ENCODE results near the gene GAGE12J.
A peak's percentile ranks its signal among the peaks of the same experiment; 100 is the strongest.
"Not testable (repeated sequence)": the region's sequence is repeated elsewhere in the genome, so short reads cannot be mapped to it uniquely, and the experiment has no call there.

GAGE12J gene, protein sequence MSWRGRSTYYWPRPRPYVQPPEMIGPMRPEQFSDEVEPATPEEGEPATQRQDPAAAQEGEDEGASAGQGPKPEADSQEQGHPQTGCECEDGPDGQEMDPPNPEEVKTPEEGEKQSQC

DNA sequence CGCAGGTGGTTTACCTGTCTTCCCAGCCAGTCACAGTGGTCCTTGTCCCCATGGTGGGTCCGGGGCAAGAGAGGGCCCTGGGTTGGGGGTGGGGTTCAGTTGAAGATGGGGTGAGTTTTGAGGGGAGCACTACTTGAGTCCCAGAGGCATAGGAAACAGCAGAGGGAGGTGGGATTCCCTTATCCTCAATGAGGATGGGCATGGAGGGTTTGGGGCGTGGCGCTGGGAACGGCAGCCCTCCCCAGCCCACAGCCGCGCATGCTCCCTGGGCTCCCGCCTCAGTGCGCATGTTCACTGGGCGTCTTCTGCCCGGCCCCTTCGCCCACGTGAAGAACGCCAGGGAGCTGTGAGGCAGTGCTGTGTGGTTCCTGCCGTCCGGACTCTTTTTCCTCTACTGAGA is at the start of gene GAGE12J:
TSS of gene GAGE12J (plus strand) at position 301 of the 400 bp plus-strand sequence. CDS start 1,157 bp downstream, outside the sequence.
- not testable (repeated sequence) for DNase-seq

DNA sequence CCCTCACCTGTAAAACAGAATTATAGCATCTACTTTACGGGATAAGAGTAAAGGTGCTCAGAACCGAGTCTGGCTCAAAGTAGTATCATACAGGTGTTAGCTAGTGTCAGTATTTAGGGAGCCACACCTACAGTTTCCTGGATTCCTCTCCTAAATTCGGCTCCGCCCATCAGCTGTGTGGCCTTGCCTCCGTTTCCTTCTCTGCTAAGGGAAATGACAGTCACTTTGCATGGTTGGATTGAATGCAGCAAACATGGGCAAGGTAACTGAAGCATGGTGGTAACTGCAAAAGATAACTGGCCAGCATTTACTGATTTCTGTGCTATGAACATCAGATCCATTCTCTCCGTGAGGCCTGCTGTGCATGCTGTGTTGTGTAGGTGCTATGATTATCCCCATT is 49.4 kb upstream of the GAGE12J start:
- DNase-seq = no peak

DNA sequence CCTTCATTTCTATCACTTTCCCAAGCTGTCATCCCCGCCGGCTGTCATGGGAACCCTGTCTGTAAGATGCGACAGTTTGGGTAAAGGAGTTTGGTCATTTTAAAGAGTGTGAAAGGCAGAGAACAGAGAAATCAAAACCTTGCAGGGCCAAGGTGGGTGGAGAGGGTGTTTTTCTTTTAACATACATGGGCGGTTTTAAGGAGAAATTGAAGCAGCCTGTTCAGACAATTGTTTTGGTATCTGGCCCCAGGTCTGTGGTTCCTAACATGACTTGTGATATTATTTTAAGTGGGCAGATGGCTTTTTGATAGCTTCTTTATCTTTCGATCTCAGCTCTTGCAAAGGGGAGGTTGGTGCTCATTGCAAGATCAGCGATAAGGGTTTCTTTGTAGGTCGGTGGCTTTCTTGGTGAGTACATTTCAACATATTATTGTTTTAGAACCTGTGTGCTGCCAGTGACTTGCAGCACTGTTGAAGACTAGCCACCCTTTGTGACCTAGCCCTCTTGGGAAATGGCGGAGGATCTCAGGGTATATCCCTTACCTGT is 48.6 kb upstream of the GAGE12J start:
- DNase-seq = peak; percentile 48

DNA sequence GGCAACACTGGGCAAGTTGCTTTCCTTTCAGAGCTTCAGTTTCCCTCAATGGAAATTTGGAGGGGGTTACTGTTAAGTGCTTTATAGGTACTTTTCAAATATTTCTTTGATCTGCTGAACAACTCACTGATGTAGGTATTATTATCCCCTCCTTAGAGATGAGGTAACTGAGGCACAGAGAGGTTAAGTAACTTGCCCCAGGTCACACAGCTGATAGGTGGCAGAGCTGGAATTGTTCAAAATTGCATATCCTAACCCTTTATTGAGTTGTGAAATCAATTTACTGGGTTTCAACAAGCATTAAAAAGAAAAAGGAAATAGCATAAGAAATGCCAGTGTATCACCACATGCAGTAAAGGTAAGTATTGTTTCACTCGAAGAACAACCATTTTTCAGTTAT is 45.6 kb upstream of the GAGE12J start:
- DNase-seq = no peak

DNA sequence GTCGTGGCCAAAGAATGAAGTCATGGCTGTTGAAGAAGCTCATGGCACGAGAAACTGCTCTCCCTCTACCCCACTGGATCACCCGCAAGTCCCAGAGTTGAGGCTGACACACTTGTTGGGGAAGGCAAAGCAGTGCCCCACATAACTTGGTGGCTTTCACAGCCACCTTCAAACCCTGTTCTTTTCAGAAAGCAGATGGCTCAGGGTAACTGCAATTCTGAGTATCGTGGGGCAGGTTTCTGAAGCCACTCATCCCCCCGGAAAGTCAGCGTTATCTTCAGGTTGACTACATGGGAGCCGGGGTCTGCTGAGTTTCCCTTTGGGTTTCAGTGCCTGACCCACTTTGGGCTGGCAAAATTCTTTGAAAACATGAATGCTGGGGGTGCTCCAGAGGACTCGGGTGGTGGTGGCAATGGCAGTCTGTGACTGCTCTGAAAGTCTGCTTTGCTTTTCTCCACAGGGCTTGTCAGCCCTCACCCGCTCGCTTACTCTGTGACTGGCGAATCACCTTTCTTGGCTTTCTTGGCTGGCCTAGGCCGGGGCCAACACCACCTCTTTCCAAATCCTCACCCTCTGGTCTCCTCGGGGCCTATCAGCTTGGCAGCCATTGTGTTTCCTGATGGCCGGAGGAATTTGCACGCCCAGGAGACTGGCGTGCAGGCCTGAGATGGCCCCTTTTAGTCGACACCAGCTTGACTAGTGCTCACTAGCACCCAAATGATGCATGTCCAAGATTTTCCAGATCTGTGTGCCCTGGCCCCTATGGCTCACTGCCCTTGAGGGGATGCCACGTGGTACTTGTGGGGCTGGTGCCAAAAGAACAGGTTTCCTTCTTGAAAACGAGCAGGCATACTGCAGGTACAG is 44.9 kb upstream of the GAGE12J start:
- peak; percentile 51 for DNase-seq

DNA sequence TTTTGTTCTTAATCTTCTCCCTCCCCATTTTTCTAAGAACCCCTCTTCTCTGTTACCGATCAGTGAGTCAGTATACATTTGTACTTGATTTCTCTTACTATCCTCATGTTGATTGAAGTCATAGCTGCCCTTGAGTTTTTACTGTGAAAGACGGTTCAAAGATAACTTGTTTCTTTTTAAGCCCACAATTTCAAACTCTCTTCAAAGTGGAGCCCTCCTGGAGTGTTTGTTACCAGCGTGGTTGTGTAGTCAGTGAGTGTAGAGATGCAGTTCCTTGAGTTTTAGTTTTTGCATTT is 44.4 kb upstream of the GAGE12J start:
- no peak for DNase-seq

DNA sequence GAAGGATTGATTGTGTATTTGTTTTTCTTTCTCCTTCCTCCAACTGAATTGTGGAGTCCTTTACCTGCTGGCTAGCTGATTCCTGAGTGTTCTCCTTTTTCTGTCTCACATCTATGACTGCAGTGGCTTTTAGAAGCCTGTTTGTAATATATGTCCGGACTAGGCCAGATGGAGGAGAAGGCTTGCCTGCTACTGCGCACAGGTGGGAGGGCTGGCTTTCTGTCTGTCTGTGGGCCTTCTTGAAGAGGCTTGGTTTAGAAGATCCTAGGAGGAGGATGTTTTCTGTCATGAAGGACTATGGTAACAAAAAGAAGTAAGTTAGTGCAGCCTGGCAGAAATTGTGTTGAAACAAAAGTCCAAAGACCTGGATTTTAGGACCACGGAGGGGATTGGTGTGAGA is 43.8 kb upstream of the GAGE12J start:
- DNase-seq = no peak

DNA sequence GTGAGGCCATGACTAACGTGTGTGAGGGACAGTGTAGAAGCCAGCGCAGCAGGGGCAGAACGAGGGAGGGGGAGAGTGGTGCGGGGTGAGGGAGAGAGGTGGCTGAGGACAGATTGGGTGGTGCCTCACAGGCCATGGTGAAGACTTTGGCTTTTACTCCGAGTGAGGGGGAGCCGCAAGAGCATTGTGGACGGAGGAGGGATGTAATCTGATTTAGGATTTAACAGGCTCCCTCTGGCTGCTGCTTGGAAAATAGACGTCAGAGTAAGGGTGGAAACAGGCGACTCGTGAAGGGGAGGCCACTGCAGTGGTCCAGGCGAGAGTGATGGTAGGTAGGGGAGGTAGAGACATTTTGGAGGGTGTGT is 39.2 kb upstream of the GAGE12J start:
- DNase-seq = no peak

DNA sequence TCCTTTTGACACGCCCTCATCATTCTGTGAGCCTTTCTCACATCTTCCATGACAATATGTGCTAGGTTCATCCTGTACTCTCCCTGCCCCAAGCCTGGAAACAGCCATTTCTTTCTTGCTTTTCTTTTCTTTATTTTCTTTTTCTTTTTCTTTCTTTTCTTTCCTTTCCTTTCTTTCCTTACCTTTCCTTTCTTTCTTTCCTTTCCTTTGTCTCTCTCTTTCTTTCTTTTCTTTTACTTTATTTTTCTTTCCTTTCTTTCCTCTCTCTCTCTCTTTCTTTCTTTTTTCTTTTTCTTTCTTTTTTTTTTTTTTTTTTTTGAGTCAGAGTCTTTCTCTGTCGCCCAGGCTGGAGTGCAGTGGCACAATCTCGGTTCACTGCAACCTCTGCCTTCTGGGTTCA is 37.6 kb upstream of the GAGE12J start:
- DNase-seq = no peak

DNA sequence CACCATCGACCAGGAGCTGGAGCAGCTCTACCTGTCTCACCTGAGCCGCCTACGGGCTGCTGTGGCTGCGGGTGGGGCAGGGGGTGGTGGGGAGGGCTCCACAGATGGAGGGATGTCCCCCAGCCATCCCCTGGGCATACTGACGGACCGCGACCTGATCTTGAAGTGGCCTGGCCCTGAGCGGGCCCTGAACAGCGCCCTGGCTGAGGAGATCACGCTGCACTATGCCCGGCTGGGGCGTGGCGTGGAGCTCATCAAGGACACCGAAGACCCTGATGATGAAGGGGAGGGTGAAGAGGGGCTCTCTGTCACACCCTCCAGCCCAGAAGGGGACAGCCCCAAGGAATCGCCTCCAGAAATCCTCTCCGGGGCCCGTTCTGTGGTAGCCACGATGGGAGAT is 35.7 kb upstream of the GAGE12J start:
- no peak for DNase-seq

DNA sequence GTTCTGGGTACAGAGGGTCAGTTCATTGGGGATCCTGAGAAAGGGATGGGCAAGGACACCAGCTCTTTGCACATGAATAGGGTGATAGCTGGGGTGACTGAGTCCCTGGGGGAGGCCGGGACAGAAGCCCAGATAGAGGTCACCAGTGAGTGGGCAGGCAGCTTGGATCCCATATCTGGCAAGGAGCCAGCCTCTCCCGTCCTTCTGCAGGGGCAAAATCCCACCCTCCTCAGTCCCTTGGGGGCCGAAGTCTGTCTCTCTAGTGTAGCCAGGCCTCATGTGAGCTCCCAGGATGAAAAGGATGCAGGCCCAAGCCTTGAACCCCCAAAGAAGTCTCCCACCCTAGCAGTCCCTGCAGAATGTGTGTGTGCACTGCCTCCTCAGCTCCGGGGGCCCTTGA is 35.3 kb upstream of the GAGE12J start:
- DNase-seq = no peak

DNA sequence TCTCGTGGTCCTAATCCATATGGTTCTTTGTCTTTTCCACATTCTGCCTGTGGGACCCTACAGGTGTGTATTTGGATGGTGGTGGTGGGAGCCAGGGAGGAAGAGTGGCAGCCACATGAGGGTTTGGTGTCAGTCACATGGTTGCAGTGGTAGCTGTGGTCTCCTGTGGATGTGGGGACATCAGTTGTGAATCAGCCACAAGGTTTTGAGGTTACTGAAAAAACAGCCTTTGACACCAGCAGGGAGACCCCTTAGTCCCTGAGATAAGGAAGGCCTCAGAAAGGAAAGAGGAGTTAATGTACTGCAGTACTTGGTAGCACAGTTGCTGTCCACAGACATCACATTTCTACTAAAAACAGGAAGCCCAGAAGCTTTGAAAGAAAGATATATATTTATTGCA is 34.2 kb upstream of the GAGE12J start:
- DNase-seq = no peak

DNA sequence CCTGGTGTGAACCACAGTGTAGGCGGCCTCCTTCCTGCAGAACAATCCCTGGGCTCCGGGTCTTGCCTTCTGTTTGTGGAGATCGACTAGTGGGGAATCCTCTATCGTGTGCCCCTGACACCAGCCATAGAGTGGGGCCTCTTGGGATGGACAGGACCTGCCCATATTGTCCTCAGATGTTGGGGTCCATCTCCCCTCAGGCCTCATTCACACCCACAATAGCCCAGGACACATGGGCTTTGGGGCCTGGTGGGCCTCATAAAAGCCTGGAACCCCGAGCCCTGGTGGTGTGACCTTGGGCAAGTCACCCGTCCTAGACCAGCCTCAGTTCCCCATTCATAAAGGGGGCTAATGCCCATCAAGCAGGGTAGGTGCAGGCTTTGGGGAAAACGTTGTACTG is 31.6 kb upstream of the GAGE12J start:
- no peak for DNase-seq

DNA sequence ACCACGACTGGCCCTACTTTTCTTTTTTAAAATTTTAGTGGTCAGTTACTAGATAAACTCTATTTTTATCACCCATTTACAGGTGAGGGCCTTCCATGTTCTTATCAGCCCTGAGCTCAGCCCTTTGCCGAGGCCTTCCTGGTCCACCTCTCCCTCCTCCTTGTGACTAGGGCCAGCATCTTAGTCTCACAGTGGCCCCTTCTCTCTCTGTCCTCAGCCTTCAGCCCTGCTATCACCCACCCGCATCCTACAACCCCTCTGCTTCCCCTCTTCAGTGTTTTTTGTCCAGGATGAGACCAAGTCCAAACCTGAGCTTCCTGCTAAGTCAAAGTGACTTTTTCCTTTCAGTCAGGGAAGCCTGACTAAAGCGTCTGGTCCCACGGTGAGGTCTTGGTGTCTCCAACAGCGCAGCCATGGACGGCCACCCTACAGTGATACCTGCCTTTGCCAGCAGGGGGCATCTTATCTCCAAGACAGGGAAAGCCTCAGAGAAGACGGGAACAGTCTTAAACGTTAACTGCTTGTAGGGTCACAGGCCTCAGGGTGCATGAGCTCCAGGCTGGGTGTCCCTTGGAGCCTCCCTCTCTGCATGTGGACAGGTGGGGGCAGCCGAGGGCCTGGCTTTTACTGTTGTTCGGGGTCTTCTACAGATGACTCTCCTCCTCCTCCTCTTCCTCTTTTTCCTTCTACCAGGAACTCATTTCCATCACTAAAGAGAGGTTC is 30.1 kb upstream of the GAGE12J start:
- DNase-seq = peak; percentile 71

DNA sequence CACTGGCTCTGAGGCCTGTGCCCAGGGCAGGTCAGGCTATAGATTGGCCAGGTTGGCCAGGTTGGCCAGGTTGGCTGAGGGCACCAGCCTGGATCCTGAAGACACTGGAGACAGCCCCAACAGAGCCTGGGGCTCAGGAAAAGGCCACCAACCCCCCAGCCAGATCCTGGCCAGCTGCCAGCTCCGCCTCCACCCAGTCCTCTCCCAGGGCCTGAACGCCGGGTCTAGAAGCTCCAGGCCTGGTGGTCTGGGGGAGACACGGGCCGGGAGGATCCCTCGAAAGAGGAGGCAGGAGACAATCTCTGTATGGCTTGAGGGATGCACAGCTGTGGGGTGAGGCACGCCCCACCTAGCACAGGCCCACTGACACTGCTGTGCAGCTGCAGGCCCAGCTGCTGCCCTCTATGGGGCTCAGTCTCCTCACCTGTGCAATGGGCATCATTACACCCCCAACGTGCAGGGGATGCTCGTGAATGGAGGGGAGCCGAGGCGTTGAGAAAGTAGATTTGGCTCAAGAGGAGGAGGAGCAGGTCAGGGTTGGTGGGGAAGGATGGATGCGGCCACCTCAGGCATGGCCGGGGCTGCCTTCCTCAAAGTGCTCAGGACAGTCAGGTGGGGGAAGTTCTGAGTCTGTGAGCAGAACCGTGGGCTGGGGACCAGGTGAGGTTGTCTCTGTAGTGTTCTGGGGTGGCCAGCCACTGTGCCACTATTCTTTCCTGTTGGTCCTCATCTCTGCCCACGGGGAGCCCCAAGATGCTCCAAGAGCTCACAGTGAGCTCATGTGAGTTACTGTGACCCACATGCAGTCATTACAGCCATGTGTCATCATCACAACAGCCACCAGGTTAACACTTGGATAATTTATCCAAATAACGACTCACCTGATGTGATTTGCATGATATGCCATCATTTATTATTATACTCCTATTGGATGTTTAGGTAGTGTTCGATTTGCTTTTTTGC is 29.2 kb upstream of the GAGE12J start:
- no peak for DNase-seq

DNA sequence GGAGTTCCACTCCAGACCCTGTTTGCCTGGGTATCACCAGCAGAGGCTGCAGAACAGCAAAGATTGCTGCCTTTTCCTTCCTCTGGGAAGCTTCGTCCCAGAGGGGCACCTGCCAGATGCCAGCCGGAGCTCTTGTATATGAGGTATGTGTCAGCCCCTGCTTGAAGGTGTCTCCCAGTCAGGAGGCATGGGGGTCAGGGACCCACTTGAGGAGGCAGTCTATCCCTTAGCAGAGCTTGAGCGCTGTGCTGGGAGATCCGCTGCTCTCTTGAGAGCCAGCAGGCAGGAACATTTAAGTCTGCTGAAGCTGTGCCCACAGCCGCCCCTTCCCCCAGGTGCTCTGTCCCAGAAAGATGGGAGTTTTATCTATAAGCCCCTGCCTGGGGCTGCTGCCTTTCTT is 22.5 kb upstream of the GAGE12J start:
- DNase-seq = not testable (repeated sequence)

DNA sequence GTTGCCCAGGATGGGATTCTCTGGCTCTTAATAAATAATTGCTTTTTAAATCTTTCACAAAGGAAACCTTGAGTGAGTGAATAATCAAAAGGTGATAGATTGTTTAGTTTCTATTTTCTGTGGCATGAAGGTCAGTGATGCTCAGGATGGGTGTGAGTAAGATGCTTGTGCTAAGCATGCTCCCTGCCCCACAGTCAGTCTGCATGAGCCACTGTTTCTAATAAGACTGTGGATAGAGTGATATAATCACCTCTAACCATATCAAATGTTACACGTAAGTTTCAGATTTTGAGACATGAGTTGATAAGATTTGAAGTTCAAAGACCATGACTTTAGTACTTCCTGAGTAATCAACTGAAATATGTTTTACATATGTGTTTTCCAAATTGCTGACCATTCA is 21.1 kb upstream of the GAGE12J start:
- no peak for DNase-seq

DNA sequence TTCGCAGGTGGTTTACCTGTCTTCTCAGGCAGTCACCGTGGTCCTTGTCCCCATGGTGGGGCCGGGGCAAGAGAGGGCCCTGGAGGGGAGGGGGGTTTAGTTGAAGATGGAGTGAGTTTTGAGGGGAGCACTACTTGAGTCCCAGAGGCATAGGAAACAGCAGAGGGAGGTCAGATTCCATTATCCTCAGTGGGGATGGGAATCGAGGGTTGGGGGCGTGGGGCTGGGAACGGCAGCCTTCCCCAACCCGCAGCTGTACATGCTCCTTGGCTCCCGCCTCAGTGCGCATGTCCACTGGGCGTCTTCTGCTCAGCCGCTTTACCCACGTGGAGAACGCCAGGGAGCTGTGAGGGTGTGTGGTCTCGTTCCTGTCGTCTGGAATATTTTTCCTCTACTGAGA is 18.5 kb upstream of the GAGE12J start, which contains the start of gene GAGE10:
TSS of gene GAGE10 (plus strand) at position 301 of the 400 bp plus-strand sequence. CDS start 1,214 bp downstream, outside the sequence.
- DNase-seq = no peak

DNA sequence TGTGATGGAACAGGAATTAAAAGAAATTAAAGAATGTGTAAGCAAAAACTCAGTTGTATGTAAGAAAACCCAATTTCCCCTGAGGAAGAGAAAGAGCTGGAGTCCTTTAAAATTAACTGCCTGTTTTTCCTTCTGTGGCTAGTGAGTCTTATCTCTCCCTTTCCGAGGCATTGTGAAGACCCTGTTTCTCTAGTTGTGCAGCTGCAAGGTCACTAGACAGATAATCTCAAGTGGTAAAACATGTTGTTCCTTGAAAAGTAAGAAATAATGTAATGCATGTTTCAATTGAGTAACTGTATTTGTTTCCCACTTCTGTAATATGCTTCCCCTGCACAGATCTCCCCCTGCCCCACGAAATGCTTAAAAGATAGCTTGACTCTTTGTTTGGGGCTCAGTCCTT is 14.1 kb upstream of the GAGE12J start:
- not testable (repeated sequence) for DNase-seq

DNA sequence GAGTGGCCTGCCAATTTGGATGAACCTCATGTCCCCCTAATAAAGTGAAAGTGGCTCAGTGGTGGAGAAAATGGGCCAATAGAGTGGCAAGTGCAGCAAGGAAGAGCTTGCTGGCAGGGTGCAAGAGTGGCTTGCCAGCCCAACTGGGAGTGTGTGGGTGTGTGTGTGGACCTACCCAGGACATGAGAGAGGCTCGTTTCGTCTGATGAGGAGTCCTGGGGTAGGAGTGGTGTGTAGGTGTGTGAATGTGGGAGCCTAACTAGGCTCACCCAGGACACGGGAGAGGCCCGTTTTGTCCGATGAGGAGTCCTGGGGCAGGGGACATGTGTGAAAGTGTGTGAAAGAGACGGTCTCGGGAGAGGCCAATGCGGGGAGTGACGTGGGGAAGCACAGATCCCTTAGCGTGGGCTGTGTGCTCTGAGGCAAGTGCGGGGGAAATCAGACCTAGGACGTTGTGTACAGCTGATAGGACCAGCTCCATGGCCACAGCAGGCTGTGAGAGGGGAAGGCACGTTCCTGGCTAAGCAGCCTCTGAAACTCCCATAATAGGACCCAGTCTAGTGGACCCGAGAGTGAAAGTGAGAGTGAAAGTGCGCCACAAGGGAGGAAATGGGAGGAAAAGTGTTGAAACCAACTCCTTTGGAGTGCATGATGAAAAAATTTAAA is 13.1 kb upstream of the GAGE12J start:
- no peak for DNase-seq

DNA sequence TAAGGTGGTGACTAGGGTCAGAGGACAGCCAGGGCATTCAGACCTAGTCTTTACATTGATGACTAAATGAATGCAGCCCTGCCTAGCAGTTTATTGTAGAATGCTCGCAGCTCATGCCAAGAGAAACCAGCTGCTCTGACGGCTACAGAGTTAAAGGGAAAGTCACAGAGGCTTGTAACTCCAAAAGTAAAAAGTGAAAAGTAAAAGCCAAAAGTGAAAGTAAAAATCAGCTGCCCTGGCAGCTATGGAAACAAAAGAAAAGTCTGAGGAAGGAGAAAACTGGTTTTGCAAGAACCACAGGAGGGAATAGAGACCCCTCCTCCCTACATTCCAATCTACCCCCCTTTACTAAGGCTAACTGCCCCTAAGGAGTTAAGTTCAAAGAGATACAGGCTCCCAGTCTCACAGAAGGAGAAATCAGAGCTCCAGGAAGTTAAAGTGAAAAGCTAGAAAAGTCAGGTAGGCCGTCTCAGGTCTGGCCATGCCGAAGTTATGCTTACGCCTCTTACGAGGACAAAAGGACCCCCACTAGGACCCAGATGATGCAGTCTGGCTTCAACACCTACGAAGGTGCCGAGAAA is 12.3 kb upstream of the GAGE12J start:
- peak; percentile 6 for DNase-seq

DNA sequence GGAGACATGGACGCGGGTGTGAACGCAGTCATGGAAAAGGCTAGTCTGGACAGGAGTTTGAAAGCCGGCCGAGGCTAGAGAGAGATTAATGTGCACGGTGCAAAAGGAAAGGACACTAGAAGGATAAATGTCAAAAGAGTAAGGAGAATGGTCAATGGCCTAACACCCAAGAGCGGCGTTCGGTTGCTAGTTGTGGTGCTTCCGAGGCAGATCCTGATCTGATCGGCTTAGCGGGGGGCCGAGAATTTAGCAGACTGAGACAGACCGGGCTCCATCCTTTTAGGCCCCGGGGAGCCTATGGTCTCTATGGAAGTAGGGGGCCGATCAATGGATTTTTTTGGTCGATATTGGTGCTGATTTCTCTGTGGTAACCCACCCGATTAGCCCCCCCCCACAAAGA is 11.5 kb upstream of the GAGE12J start:
- no peak for DNase-seq

Data from stimulated activated CD4-positive, alpha-beta T cell treated with anti-CD3 and anti-CD28 coated beads, Interleukin-1b, Interleukin-23, amount 100 ng/mL, for 48 hours (primary cell).